Tibial nerve (tissue), 4 donors: ENCODE measurements around the gene SIGLEC6.

Experiments used
- EP300 ChIP-seq, 2 donors: sonication (generic); formaldehyde crosslinking; IDR thresholded peaks; one replicate each; pipeline ENCODE4 v1.6.1; 2017; ENCODE audit warnings: antibody characterized with exemption in 2 of 2, mild to moderate bottlenecking in 1 of 2
- POLR2A ChIP-seq, 2 donors: fragments of 450-650 bp; IDR thresholded peaks; one replicate each; pipeline ENCODE4 v1.6.1; 2017; ENCODE audit warnings: antibody characterized with exemption in 2 of 2, mild to moderate bottlenecking in 2 of 2, moderate library complexity in 2 of 2
- TF ChIP-seq, protein P1 (sequence below), 5 experiments: fragments of 200-600 bp in 3 of 5; fragments of 450-650 bp in 2 of 5; sonication (generic) in 3 of 5; IDR thresholded peaks; one replicate each; pipeline ENCODE4 v1.5.1; 2016 to 2019; ENCODE audit warnings: antibody characterized with exemption in 5 of 5, mild to moderate bottlenecking in 3 of 5, moderate library complexity in 2 of 5

DNA sequence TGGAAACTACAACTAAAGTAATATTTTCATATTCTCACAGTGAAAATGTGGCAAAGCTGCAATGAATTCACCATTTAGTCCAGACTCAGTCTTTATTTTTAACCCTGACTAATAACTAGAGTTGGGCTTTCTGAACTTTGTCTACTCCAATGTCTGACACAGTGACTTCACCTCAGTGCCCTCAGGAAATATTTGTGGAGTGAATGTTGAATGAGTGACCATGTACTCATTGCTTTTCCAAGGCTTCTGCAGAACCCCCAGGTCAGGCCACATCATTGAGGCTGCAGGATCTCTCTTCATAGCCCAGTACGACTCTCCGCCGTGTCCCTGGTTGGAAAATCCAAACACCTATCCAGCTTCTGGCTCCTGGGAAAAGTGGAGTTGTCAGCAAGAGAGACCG, 41.4 kb upstream of the SIGLEC6 start:
- TF ChIP-seq, protein P1, sequence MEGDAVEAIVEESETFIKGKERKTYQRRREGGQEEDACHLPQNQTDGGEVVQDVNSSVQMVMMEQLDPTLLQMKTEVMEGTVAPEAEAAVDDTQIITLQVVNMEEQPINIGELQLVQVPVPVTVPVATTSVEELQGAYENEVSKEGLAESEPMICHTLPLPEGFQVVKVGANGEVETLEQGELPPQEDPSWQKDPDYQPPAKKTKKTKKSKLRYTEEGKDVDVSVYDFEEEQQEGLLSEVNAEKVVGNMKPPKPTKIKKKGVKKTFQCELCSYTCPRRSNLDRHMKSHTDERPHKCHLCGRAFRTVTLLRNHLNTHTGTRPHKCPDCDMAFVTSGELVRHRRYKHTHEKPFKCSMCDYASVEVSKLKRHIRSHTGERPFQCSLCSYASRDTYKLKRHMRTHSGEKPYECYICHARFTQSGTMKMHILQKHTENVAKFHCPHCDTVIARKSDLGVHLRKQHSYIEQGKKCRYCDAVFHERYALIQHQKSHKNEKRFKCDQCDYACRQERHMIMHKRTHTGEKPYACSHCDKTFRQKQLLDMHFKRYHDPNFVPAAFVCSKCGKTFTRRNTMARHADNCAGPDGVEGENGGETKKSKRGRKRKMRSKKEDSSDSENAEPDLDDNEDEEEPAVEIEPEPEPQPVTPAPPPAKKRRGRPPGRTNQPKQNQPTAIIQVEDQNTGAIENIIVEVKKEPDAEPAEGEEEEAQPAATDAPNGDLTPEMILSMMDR (IDR thresholded peaks at IDR 0.05), result no peak
- TF ChIP-seq POLR2A (IDR thresholded peaks at IDR 0.05) (no peak), EP300 (IDR thresholded peaks at IDR 0.05) (no peak)
